MCF 10A (cell line): ENCODE results near the gene PGRMC2. TPM values are rescaled to one million over a fixed set of nuclear protein-coding genes. Genes with fewer than 3 reads are reported as not detected.

Experiments used
- BruUV-seq: library from RNA; stranded (reverse); fragments of 400-500 nt; replicated peaks from 2 replicates; lab custom pipeline; 2021; lab: Mats Ljungman, UMichigan
- CTCF ChIA-PET: fragments of 300-600 bp; sonication (Branson Sonifier 250); formaldehyde crosslinking; extraction: SDS; loops from one replicate; lab custom pipeline; 2021; ENCODE audit warnings: antibody characterized with exemption, inconsistent platforms; lab: Yijun Ruan, JAX
- POLR2A ChIA-PET: fragments of 300-600, 350-650 bp; sonication (Branson Sonifier 250); formaldehyde crosslinking; extraction: SDS; loops from one replicate; lab custom pipeline; 2020; ENCODE audit warnings: antibody characterized with exemption, inconsistent platforms; lab: Yijun Ruan, JAX
- DNase-seq: peaks from one replicate; pipeline ENCODE4 v3.0.0-alpha.2; 2018; ENCODE audit not compliant: unreplicated experiment
- H3K27ac Mint-ChIP-seq: one replicate; pipeline ENCODE4 v1.8.0; 2022; ENCODE audit warnings: mild to moderate bottlenecking, low read depth, mixed read lengths; ENCODE audit not compliant: unreplicated experiment
- H3K27me3 Mint-ChIP-seq: one replicate; pipeline ENCODE4 v1.8.0; 2022; ENCODE audit warnings: mixed read lengths; ENCODE audit not compliant: insufficient read depth, unreplicated experiment
- H3K36me3 Mint-ChIP-seq: one replicate; pipeline ENCODE4 v1.8.0; 2022; ENCODE audit warnings: mild to moderate bottlenecking, moderate library complexity, mixed read lengths; ENCODE audit not compliant: insufficient read depth, unreplicated experiment
- H3K4me1 Mint-ChIP-seq: one replicate; pipeline ENCODE4 v1.8.0; 2022; ENCODE audit warnings: mixed read lengths; ENCODE audit not compliant: insufficient read depth, unreplicated experiment
- H3K4me3 Mint-ChIP-seq: one replicate; pipeline ENCODE4 v1.8.0; 2022; ENCODE audit warnings: mild to moderate bottlenecking, moderate library complexity, mixed read lengths; ENCODE audit not compliant: unreplicated experiment
- H3K9me3 Mint-ChIP-seq: one replicate; pipeline ENCODE4 v1.8.0; 2022; ENCODE audit warnings: mixed read lengths; ENCODE audit not compliant: unreplicated experiment
- intact Hi-C: fragments of 100-400 bp; cut with micrococcal nuclease; formaldehyde crosslinking; loops from 2 replicates; pipeline ENCODE4 v1.14.1; 2022
- total RNA-seq: library from RNA; stranded (reverse); gene quantifications from 2 replicates; pipeline ENCODE4 v1.2.3, GENCODE V29; 2022
- TF ChIP-seq, protein P1 (sequence below): fragments of 200-600 bp; IDR thresholded peaks from one replicate; pipeline ENCODE4 v1.8.0; 2022; ENCODE audit warnings: antibody characterized with exemption, mild to moderate bottlenecking; ENCODE audit not compliant: unreplicated experiment

The PGRMC2 gene
- total RNA-seq, 1 experiment from 2014 or later, result 54.3 TPM

- POLR2A ChIA-PET, result interaction anchor here (0.6 to 6.0 kb wide), 30 partner anchors 8 to 1892 kb away, joined by 3 to 115 read pairs (median 4); no protein-coding TSS in a partner anchor
Measured at GRCh38 chr4:128287871-128288688, 467 bp upstream of the PGRMC2 start.

DNA sequence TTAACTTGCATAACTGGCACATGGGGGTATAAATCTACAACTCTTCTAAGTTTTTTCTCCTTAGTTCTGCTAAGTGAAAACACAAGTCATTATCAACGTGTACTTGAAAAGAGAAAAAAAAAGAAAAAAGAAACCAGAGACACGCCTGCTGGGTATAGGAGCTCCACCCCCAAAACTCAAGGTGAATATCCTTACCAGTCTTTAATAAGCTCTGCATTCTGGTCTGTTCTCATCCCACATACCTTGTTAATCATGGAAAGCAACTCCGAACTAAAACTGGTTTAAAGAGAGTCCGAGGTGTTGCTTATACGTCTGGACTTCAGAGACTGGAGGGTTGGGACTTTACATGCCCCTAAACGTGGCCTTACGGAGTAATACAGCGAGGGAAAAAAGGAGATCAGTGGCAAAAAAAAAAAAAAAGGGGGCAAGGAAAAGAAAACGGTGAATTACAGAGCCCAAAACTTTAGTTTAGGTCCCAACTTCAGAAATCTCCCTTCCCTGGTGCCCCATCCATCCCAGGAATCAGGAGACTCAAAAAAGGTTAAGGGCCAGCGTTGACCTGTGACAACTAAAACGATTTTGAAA, 1.0 kb downstream of the PGRMC2 start:
- peak overlapping the region; percentile 83 for H3K27ac Mint-ChIP-seq
- DNase-seq, result peak; percentile 55
- TF ChIP-seq, protein P1, sequence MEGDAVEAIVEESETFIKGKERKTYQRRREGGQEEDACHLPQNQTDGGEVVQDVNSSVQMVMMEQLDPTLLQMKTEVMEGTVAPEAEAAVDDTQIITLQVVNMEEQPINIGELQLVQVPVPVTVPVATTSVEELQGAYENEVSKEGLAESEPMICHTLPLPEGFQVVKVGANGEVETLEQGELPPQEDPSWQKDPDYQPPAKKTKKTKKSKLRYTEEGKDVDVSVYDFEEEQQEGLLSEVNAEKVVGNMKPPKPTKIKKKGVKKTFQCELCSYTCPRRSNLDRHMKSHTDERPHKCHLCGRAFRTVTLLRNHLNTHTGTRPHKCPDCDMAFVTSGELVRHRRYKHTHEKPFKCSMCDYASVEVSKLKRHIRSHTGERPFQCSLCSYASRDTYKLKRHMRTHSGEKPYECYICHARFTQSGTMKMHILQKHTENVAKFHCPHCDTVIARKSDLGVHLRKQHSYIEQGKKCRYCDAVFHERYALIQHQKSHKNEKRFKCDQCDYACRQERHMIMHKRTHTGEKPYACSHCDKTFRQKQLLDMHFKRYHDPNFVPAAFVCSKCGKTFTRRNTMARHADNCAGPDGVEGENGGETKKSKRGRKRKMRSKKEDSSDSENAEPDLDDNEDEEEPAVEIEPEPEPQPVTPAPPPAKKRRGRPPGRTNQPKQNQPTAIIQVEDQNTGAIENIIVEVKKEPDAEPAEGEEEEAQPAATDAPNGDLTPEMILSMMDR, result no peak
- H3K4me1 Mint-ChIP-seq, result peaks cover 24% of the 10 kb centered on the region
- peaks cover 7% of the 10 kb centered on the region for H3K9me3 Mint-ChIP-seq
- peak overlapping the region; percentile 77 for H3K4me3 Mint-ChIP-seq
- TSS peak; percentile 38 for BruUV-seq
- H3K27me3 Mint-ChIP-seq, result no peaks in the 10 kb centered on the region
- POLR2A ChIA-PET, result interaction anchor here (0.6 to 6.0 kb wide), 24 partner anchors 10 to 807 kb away, joined by 3 to 115 read pairs (median 8); partner anchors contain the start of genes ABHD18, JADE1, MFSD8 and SCLT1
- peaks cover 14% of the 10 kb centered on the region for H3K36me3 Mint-ChIP-seq
- CTCF ChIA-PET, result interaction anchor here (0.6 to 2.2 kb wide), 12 partner anchors 10 to 524 kb away, joined by 3 to 7 read pairs (median 4); no protein-coding TSS in a partner anchor
- intact Hi-C loops, result loop anchor here (1.0 to 10.0 kb wide), 7 partner anchors 46 to 526 kb away; partner anchors contain the start of gene LARP1B

More at GRCh38 chr4:128287871-128288688, 467 bp upstream of the PGRMC2 start:
- Mint-ChIP-seq H3K27me3 (no peaks in the 10 kb centered on the region), H3K4me3 (peak overlapping the region; percentile 77), H3K27ac (peak overlapping the region; percentile 83), H3K9me3 (peaks cover 7% of the 10 kb centered on the region), H3K4me1 (peaks cover 24% of the 10 kb centered on the region), H3K36me3 (peaks cover 5% of the 10 kb centered on the region)
- CTCF ChIA-PET, result interaction anchor here (0.6 to 2.9 kb wide), 6 partner anchors 34 to 805 kb away, joined by 3 to 12 read pairs (median 4); no protein-coding TSS in a partner anchor
- intact Hi-C loops, result loop anchor here (1.0 to 10.0 kb wide), 8 partner anchors 47 to 524 kb away; partner anchors contain the start of gene LARP1B
- no TSS peak for BruUV-seq
- peak; percentile 99 for DNase-seq
- TF ChIP-seq, protein P1, result no peak

DNA sequence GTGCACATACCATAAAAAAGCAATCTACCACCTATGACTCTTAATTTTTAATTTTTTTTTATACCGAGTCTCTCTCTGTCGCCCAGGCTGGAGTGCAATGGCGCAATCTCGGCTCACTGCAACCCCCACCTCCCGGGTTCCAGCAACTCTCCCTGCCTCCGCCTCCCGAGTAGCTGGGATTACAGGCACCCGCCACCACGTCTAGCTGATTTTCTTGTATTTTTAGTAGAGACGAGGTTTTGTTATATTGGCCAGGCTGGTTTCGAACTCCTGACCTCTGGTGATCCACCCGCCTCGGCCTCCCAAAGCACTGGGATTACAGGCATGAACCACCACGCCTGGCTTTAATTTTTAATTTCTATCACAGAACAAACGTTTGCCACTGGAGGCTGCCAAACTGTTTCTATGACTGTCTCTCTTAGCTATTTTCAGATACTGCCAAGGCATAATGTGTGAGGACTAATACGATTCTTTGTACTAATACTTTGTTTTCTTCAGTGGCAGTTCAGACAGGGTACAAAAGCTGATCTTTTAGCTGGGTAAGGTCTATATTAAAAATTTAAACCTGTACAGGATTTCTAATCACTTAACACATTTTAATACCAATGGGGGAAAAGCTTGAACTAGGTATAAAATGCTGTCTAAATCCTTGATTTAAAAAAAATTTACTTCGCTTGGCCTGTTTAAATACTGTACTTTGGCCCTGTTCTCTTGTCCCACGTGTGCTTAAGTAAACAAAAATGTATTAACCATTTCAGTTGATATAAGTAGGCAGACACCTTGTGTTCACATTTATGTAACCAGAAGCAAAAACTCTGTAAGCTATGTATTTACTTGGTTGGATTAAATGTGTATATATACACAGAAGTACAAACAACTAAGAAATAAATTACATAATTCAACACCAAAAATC, 2.3 kb downstream of the PGRMC2 start:
- H3K4me3 Mint-ChIP-seq, result peak overlapping the region; percentile 77
- ChIA-PET CTCF (interaction anchor here (0.5 to 2.2 kb wide), 16 partner anchors 9 to 571 kb away, joined by 3 to 7 read pairs (median 3); no protein-coding TSS in a partner anchor), POLR2A (interaction anchor here (0.5 to 6.0 kb wide), 23 partner anchors 8 to 1057 kb away, joined by 3 to 115 read pairs (median 7); partner anchors contain the start of genes ABHD18, JADE1 and SCLT1)
- intact Hi-C loops, result loop anchor here (5.0 to 10.0 kb wide), 5 partner anchors 63 to 267 kb away; partner anchors contain the start of gene LARP1B
- no peaks in the 10 kb centered on the region for H3K27me3 Mint-ChIP-seq
- peak overlapping the region; percentile 67 for H3K27ac Mint-ChIP-seq
- DNase-seq, result no peak
- peaks cover 27% of the 10 kb centered on the region for H3K4me1 Mint-ChIP-seq
- no TSS peak for BruUV-seq
- peaks cover 14% of the 10 kb centered on the region for H3K36me3 Mint-ChIP-seq
- TF ChIP-seq, protein P1, result no peak
- H3K9me3 Mint-ChIP-seq, result peaks cover under 1% of the 10 kb centered on the region
